HepG2 (cell line): ENCODE results near the gene MFSD11. TPM values are rescaled to one million over a fixed set of nuclear protein-coding genes. Genes with fewer than 3 reads are reported as not detected.

Experiments used
- ARNT ChIP-seq: fragments of 450-650 bp; IDR thresholded peaks from 2 replicates; pipeline ENCODE4 v1.6.1; 2017
- BRCA1 ChIP-seq: sonication (generic); formaldehyde crosslinking; IDR thresholded peaks from 2 replicates; pipeline ENCODE4 v1.4.0; 2020; ENCODE audit warnings: missing genetic modification reagents
- CTCF ChIP-seq: sonication (generic); formaldehyde crosslinking; IDR thresholded peaks from 2 replicates; pipeline ENCODE4 v1.5.0; 2020; ENCODE audit warnings: mild to moderate bottlenecking, missing genetic modification reagents, moderate library complexity
- DMAP1 ChIP-seq: IDR thresholded peaks from 2 replicates; pipeline ENCODE4 v1.6.1; 2016
- DRAP1 ChIP-seq: IDR thresholded peaks from 2 replicates; pipeline ENCODE4 v1.6.1; 2016; ENCODE audit warnings: missing genetic modification reagents, missing compliant biosample characterization
- HIVEP1 ChIP-seq: sonication (generic); formaldehyde crosslinking; IDR thresholded peaks from 2 replicates; pipeline ENCODE4 v1.4.0; 2020; ENCODE audit warnings: mild to moderate bottlenecking, missing genetic modification reagents
- MTERF4 ChIP-seq: sonication (generic); formaldehyde crosslinking; IDR thresholded peaks from 2 replicates; pipeline ENCODE4 v1.8.0; 2023; ENCODE audit warnings: mild to moderate bottlenecking, missing genetic modification reagents
- MXD4 ChIP-seq: IDR thresholded peaks from 2 replicates; pipeline ENCODE4 v1.6.1; 2016; ENCODE audit warnings: mild to moderate bottlenecking, missing biosample characterization, missing genetic modification reagents
- NFYC ChIP-seq: IDR thresholded peaks from 2 replicates; pipeline ENCODE4 v1.6.1; 2016; ENCODE audit warnings: missing genetic modification reagents, missing compliant biosample characterization
- NR2F6 ChIP-seq, 2 experiments: IDR thresholded peaks; 2 replicates each; pipeline ENCODE4 v1.6.1; 2016; ENCODE audit warnings: antibody characterized with exemption in 1 of 2, mild to moderate bottlenecking in 1 of 2
- RARA ChIP-seq: IDR thresholded peaks from 2 replicates; pipeline ENCODE4 v1.6.1; 2016; ENCODE audit warnings: missing genetic modification reagents, missing compliant biosample characterization
- RFXANK ChIP-seq: IDR thresholded peaks from 2 replicates; pipeline ENCODE4 v1.6.1; 2016
- RORA ChIP-seq: sonication (generic); formaldehyde crosslinking; IDR thresholded peaks from 2 replicates; pipeline ENCODE4 v1.5.0; 2020; ENCODE audit warnings: mild to moderate bottlenecking, missing genetic modification reagents, moderate library complexity
- SRSF4 ChIP-seq: fragments of 200-400 bp; formaldehyde crosslinking; IDR thresholded peaks from one replicate; pipeline ENCODE4 v1.6.1; 2018; ENCODE audit warnings: mild to moderate bottlenecking, low read depth, low read length, moderate library complexity; ENCODE audit not compliant: poor library complexity, severe bottlenecking
- TFE3 ChIP-seq: IDR thresholded peaks from 2 replicates; pipeline ENCODE4 v1.6.1; 2016
- ZFP91 ChIP-seq: sonication (generic); formaldehyde crosslinking; IDR thresholded peaks from 2 replicates; pipeline ENCODE4 v1.9.0; 2022; ENCODE audit warnings: missing genetic modification reagents, mild to moderate bottlenecking, borderline replicate concordance
- ZNF367 ChIP-seq: sonication (generic); formaldehyde crosslinking; IDR thresholded peaks from 2 replicates; pipeline ENCODE4 v1.4.0; 2020; ENCODE audit warnings: missing genetic modification reagents, borderline replicate concordance
- ZNF451 ChIP-seq: sonication (generic); formaldehyde crosslinking; IDR thresholded peaks from 2 replicates; pipeline ENCODE4 v1.5.0; 2020; ENCODE audit warnings: mild to moderate bottlenecking, missing genetic modification reagents
- ZNF512B ChIP-seq: sonication (generic); formaldehyde crosslinking; IDR thresholded peaks from 2 replicates; pipeline ENCODE4 v1.5.1; 2020; ENCODE audit warnings: missing genetic modification reagents, mild to moderate bottlenecking, borderline replicate concordance
- ZNF747 ChIP-seq: sonication (generic); formaldehyde crosslinking; IDR thresholded peaks from 2 replicates; pipeline ENCODE4 v1.8.1; 2023; ENCODE audit warnings: missing genetic modification reagents, mild to moderate bottlenecking, borderline replicate concordance
- ZNF766 ChIP-seq: sonication (generic); formaldehyde crosslinking; IDR thresholded peaks from 2 replicates; pipeline ENCODE4 v1.5.0; 2020; ENCODE audit warnings: missing genetic modification reagents, borderline replicate concordance
- ZNF777 ChIP-seq: sonication (generic); formaldehyde crosslinking; IDR thresholded peaks from 2 replicates; pipeline ENCODE4 v1.4.0; 2020; ENCODE audit warnings: missing genetic modification reagents
- polyA plus RNA-seq, 8 experiments: library from polyadenylated mRNA; depleted of rRNA in 3 of 8; stranded (reverse) in 7 of 8; unstranded in 1 of 8; fragments of >200 nt; fragmentation: Illumina TruSeq in 4 of 8; extraction: Trizol in 4 of 8; gene quantifications; 2 replicates each; pipeline versions ENCODE4 v1.2.1 to v1.2.3, GENCODE V29; 2011 to 2016; ENCODE audit warnings: low read depth in 4 of 8, missing spikeins in 1 of 8, mixed read lengths in 1 of 8; ENCODE audit not compliant: insufficient read depth in 1 of 8
- total RNA-seq, 5 experiments: library from RNA; depleted of rRNA; stranded (reverse); fragments of >200 nt; fragmentation: Illumina TruSeq; extraction: Trizol; gene quantifications; 2 replicates each; pipeline ENCODE4 v1.2.3, GENCODE V29; 2016; ENCODE audit warnings: low read depth in 1 of 5

Gene MFSD11
- total and polyA plus RNA-seq, 2 of the 13 experiments (the other 11 are each of a cell fraction or from before 2014, with no cell fraction given) = 26.1 to 36.3 TPM

- TF ChIP-seq ZFP91 (CRISPR knock-in tag) (peak; percentile 39; the same call in 1 of the 2 replicates), NFYC (CRISPR knock-in tag) (no peak), CTCF (peak; percentile 68), DRAP1 (CRISPR knock-in tag) (no peak), MXD4 (CRISPR knock-in tag) (no peak), TFE3 (CRISPR knock-in tag) (no peak), ZNF777 (CRISPR knock-in tag) (no peak), ZNF451 (CRISPR knock-in tag) (0 out of 2 replicates have a peak, but pooled peaks have one; percentile 42), ZNF766 (CRISPR knock-in tag) (no peak), SRSF4 (no peak), NR2F6 (IDR thresholded peaks at IDR 0.05) (no peak), NR2F6 (CRISPR knock-in tag; IDR thresholded peaks at IDR 0.05) (no peak), BRCA1 (CRISPR knock-in tag) (no peak), ARNT (no peak), ZNF747 (no peak), RFXANK (no peak), HIVEP1 (CRISPR knock-in tag) (no peak), DMAP1 (no peak), ZNF367 (CRISPR knock-in tag) (no peak), ZNF512B (CRISPR knock-in tag) (no peak), RORA (CRISPR knock-in tag) (no peak), RARA (CRISPR knock-in tag) (peak; percentile 58; the same call in 1 of the 2 replicates), MTERF4 (CRISPR knock-in tag) (0 out of 2 replicates have a peak, but pooled peaks have one; percentile 39)
These were observed 49.7 kb upstream of the MFSD11 start (continued) for GRCh38 chr17:76688165-76688622.
